HG03521 (cell line): ENCODE data around the gene STYXL2.

Source experiments
- ATAC-seq: cut with Tn5 transposase; IDR thresholded peaks from one replicate; pipeline ENCODE4 v1.9.1; 2021; ENCODE audit warnings: mild to moderate bottlenecking, moderate library complexity; ENCODE audit not compliant: unreplicated experiment

STYXL2 gene

GRCh38 chr1:167128261-167129227 is 34.7 kb downstream of the STYXL2 start:
- no peak for ATAC-seq

- ATAC-seq: no peak
Measured at GRCh38 chr1:167130829-167131510, 37.1 kb downstream of the STYXL2 start.

GRCh38 chr1:167132301-167133010 is 38.6 kb downstream of the STYXL2 start:
- ATAC-seq: no peak

GRCh38 chr1:167135281-167135840 is 41.5 kb downstream of the STYXL2 start:
- ATAC-seq: no peak

GRCh38 chr1:167136191-167136614 is 42.3 kb downstream of the STYXL2 start:
- no peak for ATAC-seq

GRCh38 chr1:167136806-167137205 is 42.9 kb downstream of the STYXL2 start:
- ATAC-seq: no peak

GRCh38 chr1:167137332-167137781 is 43.5 kb downstream of the STYXL2 start:
- ATAC-seq: no peak

GRCh38 chr1:167137793-167138510 is 44.1 kb downstream of the STYXL2 start:
- no peak for ATAC-seq

- ATAC-seq: no peak
Measured at GRCh38 chr1:167138703-167139102, 44.8 kb downstream of the STYXL2 start.

GRCh38 chr1:167141963-167142362 is 48.1 kb downstream of the STYXL2 start:
- no peak for ATAC-seq
